SK-N-SH (cell line): ENCODE measurements around the gene C1QTNF5. TPM values are rescaled to one million over a fixed set of nuclear protein-coding genes. Genes with fewer than 3 reads are reported as not detected.

ENCODE experiments used
- CTCF ChIA-PET: fragments of 300-600, 350-600 bp; formaldehyde crosslinking; extraction: SDS; loops from one replicate; lab custom pipeline; 2021; lab: Yijun Ruan, JAX
- POLR2A ChIA-PET: fragments of 350-600 bp; sonication (Branson Sonifier 250); formaldehyde crosslinking; extraction: SDS; loops from one replicate; lab custom pipeline; 2020; ENCODE audit warnings: antibody characterized with exemption, inconsistent platforms; lab: Yijun Ruan, JAX
- DNase-seq: peaks from one replicate; pipeline ENCODE4 v3.0.0; 2012
- H2AFZ ChIP-seq: fragments of 200-600 bp; sonication (generic); 2 replicates; pipeline ENCODE4 v1.8.1; 2016; ENCODE audit warnings: antibody characterized with exemption, mild to moderate bottlenecking, low read depth
- H3F3A ChIP-seq: fragments of 200-600 bp; sonication (generic); replicated peaks from 2 replicates; pipeline ENCODE3; 2016; ENCODE audit warnings: antibody characterized with exemption, mild to moderate bottlenecking; ENCODE audit not compliant: insufficient read depth
- H3K27ac ChIP-seq, 2 experiments: fragments of 200-500 bp in 1 of 2; fragments of 200-600 bp in 1 of 2; sonication (Bioruptor generic) in 1 of 2; sonication (generic), shearing (Covaris generic) in 1 of 2; 2 replicates each; pipeline versions ENCODE4 v1.5.1 to v1.6.1; 2014 to 2016; ENCODE audit warnings: low read depth in 2 of 2, inconsistent platforms in 1 of 2, low read length in 1 of 2, mild to moderate bottlenecking in 1 of 2, mixed read lengths in 1 of 2
- H3K27me3 ChIP-seq: fragments of 200-600 bp; sonication (generic), shearing (Covaris generic); 2 replicates; pipeline ENCODE4 v1.6.1; 2016; ENCODE audit warnings: mixed run types; ENCODE audit not compliant: insufficient read depth
- H3K36me3 ChIP-seq, 2 experiments: fragments of 200-500 bp in 1 of 2; fragments of 200-600 bp in 1 of 2; sonication (Bioruptor generic) in 1 of 2; sonication (generic) in 1 of 2; replicated peaks in 1 of 2; 2 replicates each; pipeline versions ENCODE3 to v1.5.1; 2014 to 2016; ENCODE audit warnings: low read length in 1 of 2, mild to moderate bottlenecking in 1 of 2; ENCODE audit not compliant: insufficient read depth in 2 of 2, control insufficient read depth in 1 of 2
- H3K4me1 ChIP-seq, 2 experiments: fragments of 200-500 bp in 1 of 2; fragments of 200-600 bp in 1 of 2; sonication (Bioruptor generic) in 1 of 2; sonication (generic), shearing (Covaris generic) in 1 of 2; 2 replicates each; pipeline versions ENCODE4 v1.5.1 to v1.6.1; 2014 to 2016; ENCODE audit warnings: low read depth in 1 of 2, low read length in 1 of 2, mixed run types in 1 of 2; ENCODE audit not compliant: insufficient read depth in 2 of 2, control insufficient read depth in 1 of 2
- H3K4me2 ChIP-seq: fragments of 200-600 bp; sonication (generic), shearing (Covaris generic); 2 replicates; pipeline ENCODE4 v1.6.1; 2017; ENCODE audit warnings: mixed run types
- H3K4me3 ChIP-seq, 2 experiments: fragments of 200-500 bp in 1 of 2; fragments of 200-600 bp in 1 of 2; sonication (Bioruptor generic) in 1 of 2; sonication (generic), shearing (Covaris generic) in 1 of 2; 2 replicates each; pipeline versions ENCODE4 v1.5.1 to v1.8.1; 2014 to 2016; ENCODE audit warnings: low read depth in 2 of 2, inconsistent platforms in 1 of 2, low read length in 1 of 2, mild to moderate bottlenecking in 1 of 2, mixed read lengths in 1 of 2, moderate library complexity in 1 of 2
- H3K79me2 ChIP-seq: fragments of 200-600 bp; sonication (generic); 2 replicates; pipeline ENCODE4 v1.8.1; 2017; ENCODE audit warnings: mild to moderate bottlenecking; ENCODE audit not compliant: insufficient read depth
- H3K9ac ChIP-seq: fragments of 200-600 bp; sonication (generic); 2 replicates; pipeline ENCODE4 v1.6.1; 2017; ENCODE audit warnings: mixed run types
- H3K9me2 ChIP-seq: fragments of 200-600 bp; sonication (generic); 2 replicates; pipeline ENCODE4 v1.6.1; 2017; ENCODE audit warnings: mixed run types
- H3K9me3 ChIP-seq: fragments of 200-600 bp; sonication (generic); 2 replicates; pipeline ENCODE4 v1.6.1; 2017; ENCODE audit warnings: mixed run types, mild to moderate bottlenecking, moderate library complexity
- H4K20me1 ChIP-seq: fragments of 200-600 bp; sonication (generic); 2 replicates; pipeline ENCODE4 v1.6.1; 2017; ENCODE audit warnings: mild to moderate bottlenecking, mixed run types; ENCODE audit not compliant: insufficient read depth
- ELF1 ChIP-seq: IDR thresholded peaks from 2 replicates; pipeline ENCODE4 v1.4.0; 2012
- FOSL2 ChIP-seq: IDR thresholded peaks from 2 replicates; pipeline ENCODE4 v1.4.0; 2012; ENCODE audit warnings: low read depth, mild to moderate bottlenecking, moderate library complexity, borderline replicate concordance
- MEF2A ChIP-seq: IDR thresholded peaks from 2 replicates; pipeline ENCODE4 v1.4.0; 2012; ENCODE audit warnings: low read depth, borderline replicate concordance
- POLR2AphosphoS5 ChIP-seq: IDR thresholded peaks from 2 replicates; pipeline ENCODE4 v1.6.1; 2012; ENCODE audit warnings: low read depth, low read length
- RAD21 ChIP-seq: IDR thresholded peaks from 2 replicates; pipeline ENCODE4 v1.6.1; 2012; ENCODE audit warnings: mild to moderate bottlenecking, low read length
- RFX5 ChIP-seq: IDR thresholded peaks from 2 replicates; pipeline ENCODE4 v1.6.1; 2012; ENCODE audit warnings: mild to moderate bottlenecking, improper control_type of control experiment, low read length
- ZBTB33 ChIP-seq: IDR thresholded peaks from 2 replicates; pipeline ENCODE4 v1.4.0; 2012; ENCODE audit warnings: low read depth, borderline replicate concordance
- WGBS: methylation state at CpG from one replicate; pipeline ENCODE4 v1.1.6; 2017; ENCODE audit warnings: low lambda C conversion rate; 5-methylcytosine and 5-hydroxymethylcytosine counted together
- polyA plus RNA-seq, 3 experiments: library from polyadenylated mRNA; depleted of rRNA; stranded (reverse); fragments of >200 nt; gene quantifications; 2 replicates each; pipeline ENCODE4 v1.2.3, GENCODE V29; 2012
- TF ChIP-seq, protein P1 (sequence below): fragments of 200-600 bp; sonication (generic); IDR thresholded peaks from 2 replicates; pipeline ENCODE4 v1.6.1; 2017; ENCODE audit warnings: antibody characterized with exemption, mild to moderate bottlenecking, moderate library complexity

C1QTNF5 gene
- polyA plus RNA-seq, 1 of the 3 experiments (the other 2 are of a cell fraction) = 0.71 TPM

GRCh38 chr11:119371778-119372182, 31.1 kb upstream of the C1QTNF5 start:
- TF ChIP-seq FOSL2 (no peak), RFX5 (no peak), POLR2AphosphoS5 (no peak), RAD21 (peak; percentile 17; the same call in 1 of the 2 replicates), ZBTB33 (no peak)
- TF ChIP-seq, protein P1, sequence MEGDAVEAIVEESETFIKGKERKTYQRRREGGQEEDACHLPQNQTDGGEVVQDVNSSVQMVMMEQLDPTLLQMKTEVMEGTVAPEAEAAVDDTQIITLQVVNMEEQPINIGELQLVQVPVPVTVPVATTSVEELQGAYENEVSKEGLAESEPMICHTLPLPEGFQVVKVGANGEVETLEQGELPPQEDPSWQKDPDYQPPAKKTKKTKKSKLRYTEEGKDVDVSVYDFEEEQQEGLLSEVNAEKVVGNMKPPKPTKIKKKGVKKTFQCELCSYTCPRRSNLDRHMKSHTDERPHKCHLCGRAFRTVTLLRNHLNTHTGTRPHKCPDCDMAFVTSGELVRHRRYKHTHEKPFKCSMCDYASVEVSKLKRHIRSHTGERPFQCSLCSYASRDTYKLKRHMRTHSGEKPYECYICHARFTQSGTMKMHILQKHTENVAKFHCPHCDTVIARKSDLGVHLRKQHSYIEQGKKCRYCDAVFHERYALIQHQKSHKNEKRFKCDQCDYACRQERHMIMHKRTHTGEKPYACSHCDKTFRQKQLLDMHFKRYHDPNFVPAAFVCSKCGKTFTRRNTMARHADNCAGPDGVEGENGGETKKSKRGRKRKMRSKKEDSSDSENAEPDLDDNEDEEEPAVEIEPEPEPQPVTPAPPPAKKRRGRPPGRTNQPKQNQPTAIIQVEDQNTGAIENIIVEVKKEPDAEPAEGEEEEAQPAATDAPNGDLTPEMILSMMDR = peak; percentile 23
- CTCF ChIA-PET = interaction anchor here (1.8 to 22.5 kb wide), 7 partner anchors 10 to 106 kb away, joined by 5 to 390 read pairs (median 85); partner anchors contain the start of genes C1QTNF5, MFRP and USP2
- WGBS = 76% methylated on average over 8 of the region's 8 CpGs

DNA sequence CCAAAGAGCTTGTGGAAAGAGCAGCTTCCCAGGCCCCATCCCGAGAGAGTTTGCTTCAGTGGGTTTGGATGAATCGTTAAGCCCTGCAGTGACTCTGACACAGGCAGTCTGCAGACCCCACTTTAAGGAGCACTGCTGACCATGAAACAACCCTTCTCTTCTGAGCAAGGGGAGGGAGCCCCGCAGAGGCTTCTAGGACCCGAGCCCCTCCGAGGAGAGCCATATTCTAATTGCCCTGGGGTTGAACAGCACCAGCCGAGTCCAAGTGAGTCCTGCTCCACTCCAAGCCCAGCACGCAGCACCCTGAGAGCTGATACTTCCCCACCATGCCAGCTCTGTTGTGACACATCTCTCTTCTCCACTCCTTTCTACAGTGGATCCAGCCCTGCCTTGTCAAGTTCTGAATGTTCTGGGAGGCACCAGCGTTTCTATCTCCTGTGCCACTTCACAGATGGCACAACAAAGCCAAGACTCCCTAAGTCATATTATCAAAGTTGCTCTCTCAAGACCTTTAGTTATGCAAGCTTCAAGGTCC, 30.5 kb upstream of the C1QTNF5 start:
- Histone ChIP-seq H3K79me2 (no peaks in the 10 kb centered on the region), H2AFZ (no peak overlapping the region), H3K9ac (no peak overlapping the region), H3K4me2 (no peak overlapping the region), H3K9me2 (no peaks in the 10 kb centered on the region), H3K27me3 (no peaks in the 10 kb centered on the region), H3K27ac (peak overlapping the region in 1 of 2 experiments; percentile 50; a peak in 1 of 4 replicates), H3K36me3 (no peaks in the 10 kb centered on the region), H3K4me1 (peaks cover 18 to 95% of the 10 kb centered on the region in 2 experiments), H3K4me3 (no peak overlapping the region), H3K9me3 (no peaks in the 10 kb centered on the region), H4K20me1 (no peaks in the 10 kb centered on the region), H3F3A (no peaks in the 10 kb centered on the region)
- TF ChIP-seq ELF1 = no peak
- no peak for TF ChIP-seq MEF2A
- ChIA-PET CTCF (interaction anchor here (1.8 to 22.5 kb wide), 6 partner anchors 11 to 106 kb away, joined by 5 to 390 read pairs (median 138); partner anchors contain the start of genes C1QTNF5, MFRP and USP2), POLR2A (no interaction called here)
- WGBS = 95% methylated on average over 3 of the region's 8 CpGs
- no peak for DNase-seq

More at GRCh38 chr11:119371778-119372182, 31.1 kb upstream of the C1QTNF5 start:
- no peak overlapping the region for H3K4me3 ChIP-seq
- no peaks in the 10 kb centered on the region for H3K9me3 ChIP-seq
- H3F3A ChIP-seq = no peaks in the 10 kb centered on the region
- no peaks in the 10 kb centered on the region for H3K27me3 ChIP-seq
- no peak overlapping the region for H3K9ac ChIP-seq
- H3K4me2 ChIP-seq = no peak overlapping the region
- no peaks in the 10 kb centered on the region for H3K9me2 ChIP-seq
- peak overlapping the region in 1 of 2 experiments; percentile 50; a peak in 1 of 4 replicates for H3K27ac ChIP-seq
- POLR2A ChIA-PET = no interaction called here
- H4K20me1 ChIP-seq = no peaks in the 10 kb centered on the region
- H2AFZ ChIP-seq = no peak overlapping the region
- no peaks in the 10 kb centered on the region for H3K79me2 ChIP-seq
- H3K36me3 ChIP-seq = no peaks in the 10 kb centered on the region
- peak; percentile 44 for DNase-seq
- H3K4me1 ChIP-seq = peaks cover 18 to 98% of the 10 kb centered on the region in 2 experiments
